NCI-H345 treated with DMSO at 0.1 percent for 48 hours (cell line): ENCODE measurements around the gene ANKRD13D.

Experiments
- DNase-seq: peaks from one replicate; lab custom pipeline; 2025; ENCODE audit not compliant: unreplicated experiment; lab: John Stamatoyannopoulos, UW

The ANKRD13D gene

GRCh38 chr11:67302571-67303131 is 13.5 kb downstream of the ANKRD13D start:
- DNase-seq, result peak; percentile 8

GRCh38 chr11:67303132-67303834 is 14.2 kb downstream of the ANKRD13D start, which contains the start of gene SSH3:
TSS of gene SSH3 (plus strand) at chr11:67303530. CDS start at chr11:67303626, 96 bp downstream.
- DNase-seq, result peak; percentile 49

DNA sequence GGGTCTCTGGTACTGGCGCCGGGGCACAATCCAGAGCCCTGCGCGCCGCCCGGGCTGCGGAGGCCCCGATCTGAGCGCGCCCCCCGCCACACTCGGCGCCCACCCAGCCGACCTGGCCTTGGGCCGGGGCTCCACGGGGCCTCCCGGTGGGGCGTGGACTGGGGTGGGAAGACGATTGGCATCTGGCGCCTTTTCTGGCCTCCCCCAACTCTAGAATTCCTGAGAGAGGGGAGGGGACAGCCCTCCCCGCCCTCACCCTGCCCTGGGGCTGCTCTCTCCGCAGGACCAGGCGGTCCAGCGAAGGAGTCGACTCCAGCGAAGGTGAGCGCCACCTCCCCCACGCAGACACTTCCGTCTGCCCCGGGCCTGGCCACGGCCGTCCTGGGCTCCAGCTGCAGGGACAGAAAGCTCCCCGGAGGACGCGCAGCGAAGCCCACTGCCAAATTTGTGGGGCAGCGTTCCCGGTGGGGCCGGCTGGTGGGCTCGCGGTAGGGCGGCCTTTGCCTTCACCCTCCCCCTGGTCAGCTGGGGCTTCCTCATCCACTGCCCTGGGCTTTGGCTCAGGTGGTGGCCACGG is 14.8 kb downstream of the ANKRD13D start:
- no peak for DNase-seq

- DNase-seq, result no peak
Measured at GRCh38 chr11:67304511-67305113, 15.5 kb downstream of the ANKRD13D start.

GRCh38 chr11:67306769-67307544 is 17.9 kb downstream of the ANKRD13D start:
- no peak for DNase-seq

- DNase-seq, result no peak
Measured at GRCh38 chr11:67307545-67308001, 18.5 kb downstream of the ANKRD13D start.

DNA sequence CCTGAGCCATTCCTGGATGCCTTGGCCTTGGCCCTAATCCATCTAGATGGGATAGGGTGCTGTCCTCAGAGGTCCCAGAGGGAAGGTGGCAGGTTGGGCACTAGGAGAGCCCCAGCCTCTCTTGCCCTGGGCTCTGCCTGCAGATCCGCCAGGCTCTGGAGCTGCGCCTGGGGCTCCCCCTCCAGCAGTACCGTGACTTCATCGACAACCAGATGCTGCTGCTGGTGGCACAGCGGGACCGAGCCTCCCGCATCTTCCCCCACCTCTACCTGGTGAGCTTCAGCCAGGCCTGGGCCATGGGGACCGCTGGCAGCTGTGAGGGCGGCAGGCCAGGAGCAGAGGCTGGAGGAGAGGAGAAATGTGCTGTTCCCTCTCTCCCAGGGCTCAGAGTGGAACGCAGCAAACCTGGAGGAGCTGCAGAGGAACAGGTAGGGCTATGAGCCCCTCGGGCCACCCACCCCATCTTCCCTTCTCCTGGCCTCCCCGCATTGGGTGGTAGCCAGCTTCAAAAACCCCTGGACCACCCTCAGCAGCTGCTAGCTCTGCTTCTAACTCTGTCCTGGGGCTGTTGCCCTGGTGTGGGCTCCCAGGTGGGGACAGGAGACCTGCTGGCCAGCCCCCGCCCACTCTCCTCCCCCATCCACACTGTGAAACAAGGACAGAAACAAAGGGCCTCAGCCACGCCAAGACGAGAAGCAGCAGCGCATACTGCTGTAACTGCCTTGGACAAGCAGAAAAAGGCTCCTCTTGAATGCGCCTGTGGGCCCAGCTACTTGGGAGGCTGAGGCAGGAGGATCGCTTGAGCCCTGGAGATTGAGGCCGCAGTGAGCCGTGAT is 19.1 kb downstream of the ANKRD13D start:
- DNase-seq, result no peak

DNA sequence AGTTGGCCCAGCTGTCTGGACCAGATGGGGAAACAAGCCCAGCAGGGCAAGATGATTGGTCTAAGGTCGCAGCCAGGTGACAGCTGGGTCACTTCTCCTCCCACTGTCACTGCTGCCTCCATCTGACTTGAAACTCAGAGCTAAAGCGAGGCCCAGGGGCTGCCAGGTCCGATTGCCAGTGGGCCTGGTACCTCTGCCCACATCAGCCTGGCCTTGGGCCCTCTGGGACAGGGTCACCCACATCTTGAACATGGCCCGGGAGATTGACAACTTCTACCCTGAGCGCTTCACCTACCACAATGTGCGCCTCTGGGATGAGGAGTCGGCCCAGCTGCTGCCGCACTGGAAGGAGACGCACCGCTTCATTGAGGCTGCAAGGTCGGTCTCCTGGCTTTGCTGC is 20.1 kb downstream of the ANKRD13D start:
- DNase-seq, result no peak

DNA sequence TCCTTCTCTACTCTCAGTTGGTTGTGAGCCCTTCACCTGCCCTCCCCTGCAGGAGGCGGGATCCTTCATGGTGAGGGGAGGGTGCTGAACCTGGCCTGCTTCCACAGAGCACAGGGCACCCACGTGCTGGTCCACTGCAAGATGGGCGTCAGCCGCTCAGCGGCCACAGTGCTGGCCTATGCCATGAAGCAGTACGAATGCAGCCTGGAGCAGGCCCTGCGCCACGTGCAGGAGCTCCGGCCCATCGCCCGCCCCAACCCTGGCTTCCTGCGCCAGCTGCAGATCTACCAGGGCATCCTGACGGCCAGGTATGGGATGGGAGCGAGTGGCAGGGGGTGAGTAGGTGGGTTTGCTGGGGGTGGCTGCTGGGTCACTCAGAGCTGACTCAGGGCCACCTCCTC is 20.6 kb downstream of the ANKRD13D start:
- DNase-seq, result no peak

- no peak for DNase-seq
Measured at GRCh38 chr11:67310246-67311050, 21.3 kb downstream of the ANKRD13D start.

DNA sequence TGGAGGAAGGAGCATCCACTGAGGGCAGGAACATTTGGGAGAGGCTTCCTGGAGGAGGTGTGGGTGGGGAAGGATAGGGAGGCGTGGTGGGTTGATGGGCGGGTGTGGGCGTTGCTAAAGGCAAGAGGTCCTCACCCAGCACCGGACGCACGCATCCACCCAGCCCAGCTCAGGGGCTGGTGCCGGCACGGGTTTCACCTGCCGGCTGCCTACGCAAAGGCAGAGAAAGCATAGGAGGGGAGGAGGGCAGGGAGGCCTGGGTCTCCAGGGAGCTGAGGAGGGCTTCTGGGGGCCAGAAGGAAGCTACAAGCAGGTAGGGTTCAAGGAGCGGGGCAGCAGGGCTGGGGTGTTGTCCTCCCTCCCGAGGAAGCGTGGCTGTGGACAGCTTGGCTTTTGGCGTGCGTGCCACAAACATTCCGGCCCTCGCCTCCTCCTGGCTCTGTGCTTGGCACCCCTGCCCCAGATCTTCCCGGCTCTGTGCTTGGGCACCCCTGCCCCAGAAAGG is 22.0 kb downstream of the ANKRD13D start:
- no peak for DNase-seq

GRCh38 chr11:67311556-67312082 is 22.5 kb downstream of the ANKRD13D start:
- DNase-seq, result no peak

DNA sequence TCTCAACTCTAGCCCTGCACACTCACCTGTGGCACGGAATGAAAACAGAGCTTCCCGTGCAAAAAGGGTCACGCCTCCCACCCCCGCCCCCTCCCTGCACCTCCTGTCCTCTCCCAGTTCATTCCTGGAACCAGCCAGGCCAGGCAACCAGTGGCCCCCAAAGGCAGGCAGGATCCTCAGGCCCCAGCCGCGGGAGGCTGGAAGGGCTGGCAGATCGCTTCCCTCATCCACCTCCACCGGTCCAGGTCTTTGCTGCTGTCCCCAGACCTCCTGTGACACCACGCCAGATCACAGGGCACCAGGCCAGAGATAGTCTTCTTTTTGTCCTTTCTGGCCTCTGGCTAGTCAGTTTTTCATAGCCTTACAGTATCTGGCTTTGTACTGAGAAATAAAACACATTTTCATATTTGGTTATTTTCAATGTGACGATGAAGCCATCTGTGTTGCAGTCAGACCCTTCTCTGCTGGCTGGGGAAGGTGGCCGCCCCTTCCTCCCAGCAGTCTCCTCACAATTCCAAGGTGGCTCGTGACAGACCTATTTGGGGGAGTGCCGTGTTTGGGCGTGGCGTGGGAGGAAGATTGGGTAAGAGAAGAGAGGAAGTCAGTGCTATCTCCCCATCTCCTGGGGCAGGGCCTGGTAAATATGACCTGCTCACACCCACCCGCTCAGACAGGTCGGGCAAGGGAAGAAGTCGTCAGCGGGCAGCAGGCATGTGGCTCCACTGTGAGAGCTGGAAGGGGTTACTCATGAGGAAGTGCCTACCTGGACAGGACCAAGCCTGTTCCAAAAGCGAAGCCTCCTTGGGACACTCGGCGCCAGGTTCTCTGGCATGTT is 23.3 kb downstream of the ANKRD13D start:
- DNase-seq, result no peak

GRCh38 chr11:67313125-67313890 is 24.2 kb downstream of the ANKRD13D start:
- DNase-seq, result no peak

- DNase-seq, result no peak
Measured at GRCh38 chr11:67314218-67314617, 25.1 kb downstream of the ANKRD13D start.

GRCh38 chr11:67315325-67315909 is 26.3 kb downstream of the ANKRD13D start:
- no peak for DNase-seq

- DNase-seq, result no peak
Measured at GRCh38 chr11:67316882-67317204, 27.7 kb downstream of the ANKRD13D start.
